HUES48 (cell line): ENCODE measurements around the gene OR1F1.
A peak's percentile ranks its signal among the peaks of the same experiment; 100 is the strongest.

Source experiments
- H3K27ac ChIP-seq: one replicate; pipeline ENCODE4 v1.7.0; 2013; ENCODE audit warnings: low read depth, low read length, inconsistent platforms
- H3K27me3 ChIP-seq: 2 replicates; pipeline ENCODE4 v1.6.1; 2013; ENCODE audit warnings: mild to moderate bottlenecking, low read length; ENCODE audit not compliant: control insufficient read depth, insufficient read depth
- H3K36me3 ChIP-seq: 2 replicates; pipeline ENCODE4 v1.6.1; 2013; ENCODE audit warnings: low read length; ENCODE audit not compliant: control insufficient read depth, insufficient read depth
- H3K4me1 ChIP-seq: 2 replicates; pipeline ENCODE4 v1.6.1; 2013; ENCODE audit warnings: mild to moderate bottlenecking, low read length; ENCODE audit not compliant: control insufficient read depth, insufficient read depth
- H3K4me3 ChIP-seq: 2 replicates; pipeline ENCODE4 v1.5.1; 2013; ENCODE audit warnings: mild to moderate bottlenecking, low read depth, low read length
- H3K9ac ChIP-seq: 2 replicates; pipeline ENCODE4 v1.6.1; 2013; ENCODE audit warnings: mild to moderate bottlenecking, low read depth, low read length, moderate library complexity
- H3K9me3 ChIP-seq: 2 replicates; pipeline ENCODE4 v1.6.1; 2013; ENCODE audit warnings: low read length; ENCODE audit not compliant: control insufficient read depth, insufficient read depth

Gene OR1F1

DNA sequence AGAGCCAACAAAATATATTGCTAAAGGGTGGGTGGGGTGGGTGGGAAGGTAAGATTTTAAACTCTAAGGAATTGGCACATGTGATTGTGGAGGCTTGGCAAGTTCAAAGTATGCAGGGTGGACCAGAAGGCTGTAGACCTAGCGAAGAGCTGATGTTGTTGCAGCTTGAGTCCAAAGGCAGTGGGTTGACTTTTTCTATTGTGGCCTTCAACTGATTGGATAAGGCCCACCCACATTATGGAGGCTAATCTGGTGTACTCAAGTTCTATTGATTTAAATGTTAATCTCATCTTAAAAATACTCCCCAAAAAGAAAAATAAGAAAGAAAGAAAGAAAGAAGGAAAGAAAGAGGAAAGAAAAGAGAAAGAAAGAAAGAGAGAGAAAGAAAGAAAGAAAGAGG lies 24.6 kb downstream of the OR1F1 start:
- no peaks in the 10 kb centered on the region for H3K36me3 ChIP-seq
- H3K9ac ChIP-seq, result no peak overlapping the region
- H3K4me3 ChIP-seq, result no peak overlapping the region
- no peaks in the 10 kb centered on the region for H3K4me1 ChIP-seq
- H3K27ac ChIP-seq, result no peak overlapping the region
- H3K27me3 ChIP-seq, result no peaks in the 10 kb centered on the region
- H3K9me3 ChIP-seq, result peaks cover 30% of the 10 kb centered on the region

DNA sequence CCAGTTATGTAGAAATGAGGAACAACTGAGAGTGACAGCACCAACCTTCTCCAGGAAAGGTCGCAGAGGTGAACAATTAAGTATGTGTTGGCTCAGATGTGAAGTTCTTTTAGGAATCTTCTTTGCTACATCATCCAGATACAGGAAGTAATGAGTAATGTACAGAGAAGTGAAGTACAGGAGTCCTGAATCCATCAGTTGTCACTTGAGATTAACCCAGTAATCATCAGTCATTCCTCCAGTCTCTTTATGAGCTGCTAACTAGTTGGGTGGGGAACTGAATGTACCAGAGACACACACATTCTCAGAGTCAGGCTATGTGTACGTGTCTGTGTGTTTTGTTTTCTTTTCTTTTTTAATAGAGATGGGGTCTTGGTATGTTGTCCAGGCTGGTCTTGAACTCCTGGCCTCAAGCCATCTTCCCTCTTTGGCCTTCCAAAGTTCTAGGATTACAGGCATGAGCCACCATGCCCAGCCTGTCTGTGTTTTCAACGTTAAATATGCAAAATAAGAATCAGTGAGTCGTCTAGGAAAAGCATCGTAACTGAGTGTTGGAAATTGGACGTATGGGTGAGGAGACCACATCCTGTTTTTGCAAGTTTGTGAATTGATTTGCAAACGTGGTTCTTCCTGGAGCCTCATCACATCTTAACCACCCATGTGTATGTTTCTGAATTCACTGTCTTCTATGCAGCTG lies 27.0 kb downstream of the OR1F1 start:
- H3K27ac ChIP-seq, result no peak overlapping the region
- no peak overlapping the region for H3K9ac ChIP-seq
- no peaks in the 10 kb centered on the region for H3K27me3 ChIP-seq
- H3K9me3 ChIP-seq, result peaks cover 24% of the 10 kb centered on the region; the same call in 1 of the 2 replicates
- no peak overlapping the region for H3K4me3 ChIP-seq
- no peaks in the 10 kb centered on the region for H3K36me3 ChIP-seq
- no peaks in the 10 kb centered on the region for H3K4me1 ChIP-seq

DNA sequence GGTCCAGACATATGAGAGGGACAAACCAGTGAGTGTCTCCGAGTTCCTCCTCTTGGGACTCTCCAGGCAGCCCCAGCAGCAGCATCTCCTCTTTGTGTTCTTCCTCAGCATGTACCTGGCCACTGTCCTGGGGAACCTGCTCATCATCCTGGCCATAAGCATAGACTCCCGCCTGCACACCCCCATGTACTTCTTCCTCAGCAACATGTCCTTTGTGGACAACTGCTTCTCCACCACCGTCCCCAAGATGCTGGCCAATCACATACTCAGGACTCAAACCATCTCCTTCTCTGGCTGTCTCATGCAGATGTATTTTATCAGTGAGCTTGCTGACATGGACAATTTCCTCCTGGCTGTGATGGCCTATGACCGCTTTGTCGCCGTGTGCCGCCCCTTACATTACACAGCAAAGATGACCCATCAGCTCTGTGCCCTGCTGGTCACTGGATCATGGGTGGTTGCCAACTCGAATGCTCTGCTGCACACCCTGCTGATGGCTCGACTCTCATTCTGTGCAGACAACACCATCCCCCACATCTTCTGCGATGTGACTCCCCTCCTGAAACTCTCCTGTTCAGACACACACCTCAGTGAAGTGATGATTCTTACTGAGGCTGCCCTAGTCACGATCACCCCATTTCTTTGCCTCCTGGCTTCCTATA lies 27.7 kb downstream of the OR1F1 start:
- H3K9me3 ChIP-seq, result peaks cover 19% of the 10 kb centered on the region; the same call in 1 of the 2 replicates

DNA sequence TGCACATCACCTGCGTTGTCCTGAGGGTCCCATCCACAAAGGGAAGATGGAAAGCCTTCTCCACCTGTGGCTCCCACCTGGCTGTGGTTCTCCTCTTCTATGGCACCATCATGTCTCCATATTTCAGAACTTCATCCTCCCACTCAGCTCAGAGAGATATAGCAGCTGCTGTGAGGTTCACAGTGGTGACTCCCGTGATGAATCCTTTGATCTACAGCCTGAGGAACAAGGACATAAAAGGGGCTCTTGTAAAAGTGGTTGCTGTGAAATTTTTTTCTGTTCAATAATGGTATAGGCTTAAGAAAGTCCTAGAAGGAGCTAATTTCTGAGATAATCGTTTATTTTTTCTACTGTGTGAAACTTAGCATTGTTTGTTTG lies 28.2 kb downstream of the OR1F1 start:
- Histone ChIP-seq H3K4me3 (no peak overlapping the region), H3K36me3 (no peaks in the 10 kb centered on the region), H3K27me3 (no peaks in the 10 kb centered on the region), H3K9me3 (peaks cover 22% of the 10 kb centered on the region; the same call in 1 of the 2 replicates), H3K27ac (no peak overlapping the region), H3K4me1 (no peaks in the 10 kb centered on the region), H3K9ac (no peak overlapping the region)

More for the DNA sequence above, 27.7 kb downstream of the OR1F1 start:
- H3K9ac ChIP-seq, result no peak overlapping the region
- H3K4me3 ChIP-seq, result no peak overlapping the region
- no peaks in the 10 kb centered on the region for H3K4me1 ChIP-seq
- H3K27me3 ChIP-seq, result no peaks in the 10 kb centered on the region
- no peaks in the 10 kb centered on the region for H3K36me3 ChIP-seq
- H3K27ac ChIP-seq, result no peak overlapping the region

DNA sequence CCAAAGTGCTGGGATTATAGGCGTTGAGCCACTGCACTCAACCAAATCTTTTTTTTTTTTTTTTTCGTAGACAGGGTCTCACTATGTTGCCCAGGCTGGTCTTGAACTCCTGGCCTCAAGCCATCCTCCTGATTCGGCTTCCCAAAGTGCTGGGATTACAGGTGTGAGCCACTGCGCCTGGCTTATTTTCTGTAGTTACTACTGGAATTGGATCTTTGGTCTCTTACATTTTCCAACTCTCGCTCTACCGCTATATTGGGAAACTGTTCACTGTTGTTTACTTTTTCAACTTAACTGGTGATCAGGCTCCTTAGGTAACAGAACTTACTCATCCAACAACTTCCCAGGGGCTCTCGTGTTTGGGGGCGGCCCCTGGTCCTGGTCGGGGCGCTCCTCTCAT lies 32.8 kb downstream of the OR1F1 start:
- Histone ChIP-seq H3K4me1 (no peaks in the 10 kb centered on the region), H3K36me3 (peaks cover 26% of the 10 kb centered on the region), H3K9ac (no peak overlapping the region), H3K9me3 (peaks cover 54% of the 10 kb centered on the region), H3K4me3 (no peak overlapping the region), H3K27ac (no peak overlapping the region), H3K27me3 (no peaks in the 10 kb centered on the region)

DNA sequence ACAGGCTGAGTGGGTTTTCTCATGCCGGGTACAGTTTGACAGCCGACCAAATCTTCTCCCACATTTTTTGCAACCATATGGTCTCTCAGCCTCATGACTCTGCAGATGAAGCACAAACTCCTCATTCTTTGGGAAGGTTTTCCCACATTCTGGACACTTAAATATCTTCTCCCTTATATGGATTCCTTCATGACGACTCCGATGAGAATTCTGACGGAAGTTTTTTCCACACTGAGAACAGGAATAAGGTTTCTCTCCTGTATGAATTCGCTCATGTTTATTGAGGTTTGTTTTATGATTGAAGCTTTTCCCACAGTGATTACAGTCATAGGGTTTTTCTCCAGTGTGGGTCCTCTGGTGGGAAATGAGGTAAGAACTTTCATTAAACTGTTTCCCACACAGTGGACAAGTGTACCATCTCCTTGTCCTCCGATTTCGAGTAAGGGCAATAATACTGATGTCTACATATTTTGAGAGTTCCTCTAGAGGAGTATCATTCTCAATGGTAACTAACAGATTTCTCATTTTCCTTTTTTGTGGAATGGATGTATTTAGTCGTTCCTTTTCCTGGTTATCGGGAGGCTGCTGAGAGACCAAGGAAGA lies 36.0 kb downstream of the OR1F1 start:
- Histone ChIP-seq H3K4me3 (no peak overlapping the region), H3K27ac (no peak overlapping the region), H3K9ac (no peak overlapping the region), H3K4me1 (no peaks in the 10 kb centered on the region), H3K36me3 (peaks cover 51% of the 10 kb centered on the region), H3K27me3 (no peaks in the 10 kb centered on the region), H3K9me3 (peaks cover 66% of the 10 kb centered on the region)

DNA sequence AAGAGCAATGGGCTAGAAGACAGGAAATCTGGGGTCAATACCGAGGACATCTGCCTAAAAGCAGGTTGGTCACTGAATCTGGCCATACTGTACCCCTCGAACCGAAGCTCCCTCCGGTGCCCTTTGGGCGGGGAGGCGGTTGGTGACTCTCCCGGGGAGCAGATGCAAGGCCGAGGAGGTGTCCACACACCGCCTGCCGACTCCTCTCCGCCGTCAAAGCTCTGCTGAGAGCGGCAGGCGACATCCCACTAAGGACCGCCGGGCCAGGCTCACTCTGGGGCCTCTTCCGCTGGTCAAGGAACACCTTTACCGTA lies 46.5 kb downstream of the OR1F1 start:
- Histone ChIP-seq H3K9me3 (peaks cover 16% of the 10 kb centered on the region), H3K4me3 (peak overlapping the region; percentile 95), H3K27ac (peak overlapping the region; percentile 92), H3K27me3 (no peaks in the 10 kb centered on the region), H3K36me3 (peaks cover 39% of the 10 kb centered on the region), H3K9ac (peak overlapping the region; percentile 83), H3K4me1 (no peaks in the 10 kb centered on the region)

DNA sequence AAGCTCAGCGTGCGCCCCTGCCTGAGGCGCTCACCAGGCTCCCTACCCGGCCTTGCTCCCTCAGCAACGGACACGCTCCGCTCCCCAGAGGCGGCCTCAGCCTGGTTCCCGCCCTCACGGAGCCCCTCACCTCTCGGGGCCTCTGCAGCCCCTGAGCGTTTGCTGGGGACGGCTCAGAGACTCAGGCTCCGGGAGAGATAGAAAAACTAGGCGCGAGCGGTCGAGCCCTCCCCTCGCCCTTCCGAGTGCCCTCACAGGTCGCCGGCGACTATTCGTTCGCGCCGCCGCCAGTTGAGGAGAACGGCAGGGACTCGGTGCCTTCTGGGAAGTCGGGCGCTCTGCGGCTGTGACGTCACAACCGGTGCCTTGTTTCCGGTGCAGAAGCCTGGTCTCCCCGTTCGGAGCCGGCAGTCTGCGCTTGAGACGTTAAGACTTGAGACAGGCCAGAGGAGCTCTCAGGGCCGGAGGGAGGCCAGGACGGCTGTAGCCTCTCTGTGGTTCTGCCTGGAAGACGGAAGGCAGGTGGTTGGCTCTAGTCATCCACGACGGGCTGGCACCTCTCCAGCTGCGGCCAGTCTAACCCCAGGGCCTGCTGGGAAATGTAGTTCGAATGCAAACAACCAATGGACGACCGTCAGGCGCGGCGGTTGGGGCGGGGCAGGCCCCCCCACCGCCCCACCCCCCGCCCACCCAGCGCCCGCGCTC lies 47.0 kb downstream of the OR1F1 start, which contains the start of gene ZNF200:
Gene ZNF200, minus strand, starts transcription at position 302 of the 705 bp plus-strand sequence. CDS start 1,403 bp downstream, outside the sequence.
- H3K9me3 ChIP-seq, result peaks cover 14% of the 10 kb centered on the region
- peak within 1 kb of the TSS; percentile 83 for H3K9ac ChIP-seq
- H3K27ac ChIP-seq, result peak within 1 kb of the TSS; percentile 92
- H3K4me3 ChIP-seq, result peak within 1 kb of the TSS; percentile 95
- H3K27me3 ChIP-seq, result no peaks in the 10 kb centered on the region
- peaks cover 36% of the 10 kb centered on the region for H3K36me3 ChIP-seq
- H3K4me1 ChIP-seq, result no peaks in the 10 kb centered on the region

DNA sequence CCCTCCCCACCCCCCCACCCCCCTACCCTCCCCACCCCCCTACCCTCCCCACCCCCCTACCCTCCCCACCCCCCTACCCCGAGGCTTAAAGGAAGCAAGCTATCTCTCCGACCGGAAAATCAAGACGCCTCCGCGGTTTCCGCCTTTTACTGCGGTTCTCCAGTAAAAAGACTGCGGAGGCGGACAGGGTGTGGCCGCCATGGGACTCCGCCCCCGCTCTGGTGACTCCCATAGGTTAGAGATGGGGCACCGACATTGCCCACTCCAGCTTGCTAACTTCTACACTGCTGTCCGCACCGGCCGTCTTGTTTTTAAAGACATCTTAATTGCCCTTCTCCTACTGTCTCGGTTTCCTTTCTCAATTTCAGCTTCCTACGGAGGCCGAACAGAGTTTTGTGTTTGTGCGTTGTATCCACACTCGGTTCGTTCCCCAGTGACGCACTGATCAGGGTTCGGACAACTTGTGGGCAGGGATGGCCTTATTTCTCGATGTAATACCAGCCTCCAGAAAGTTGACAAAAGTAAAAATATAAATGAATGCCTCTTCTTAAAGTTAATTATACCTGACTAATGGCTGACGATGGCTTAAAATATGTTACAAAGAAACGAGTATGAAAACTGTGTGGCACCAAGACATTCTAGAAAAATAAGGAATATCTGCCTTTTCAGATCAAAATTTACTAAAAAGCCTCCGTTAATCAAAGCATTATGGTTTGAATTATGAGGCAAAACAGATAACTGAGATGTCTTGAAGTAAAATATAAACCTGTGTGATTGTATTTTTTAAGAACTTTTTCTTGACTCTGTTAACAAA lies 48.1 kb downstream of the OR1F1 start:
- peak overlapping the region; percentile 29 for H3K27ac ChIP-seq

DNA sequence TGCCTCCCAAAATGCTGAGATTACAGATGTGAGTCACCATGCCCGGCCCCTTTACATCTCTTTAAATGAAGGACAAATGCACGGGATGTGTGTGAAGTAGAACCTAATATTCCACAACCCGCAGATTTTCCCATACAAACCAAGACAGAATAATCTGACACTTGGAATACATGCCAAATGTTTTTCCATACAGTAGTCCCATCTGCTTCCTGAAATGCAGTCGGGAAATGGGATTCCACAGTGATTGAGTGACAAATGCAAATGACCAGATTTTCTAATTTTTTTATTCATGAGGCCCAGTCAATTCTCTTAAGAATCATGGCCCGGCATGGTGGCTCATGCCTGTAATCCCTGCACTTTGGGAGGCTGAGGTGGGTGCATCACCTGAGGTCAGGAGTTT lies 53.8 kb downstream of the OR1F1 start:
- H3K36me3 ChIP-seq, result no peaks in the 10 kb centered on the region
- peaks cover 18% of the 10 kb centered on the region for H3K9me3 ChIP-seq
- no peak overlapping the region for H3K4me3 ChIP-seq
- no peak overlapping the region for H3K27ac ChIP-seq
- H3K27me3 ChIP-seq, result no peaks in the 10 kb centered on the region
- no peaks in the 10 kb centered on the region for H3K4me1 ChIP-seq
- H3K9ac ChIP-seq, result no peak overlapping the region

More for the DNA sequence above, 48.1 kb downstream of the OR1F1 start:
- Histone ChIP-seq H3K4me3 (no peak overlapping the region), H3K9me3 (peaks cover 8% of the 10 kb centered on the region; the same call in 1 of the 2 replicates), H3K9ac (no peak overlapping the region), H3K4me1 (no peaks in the 10 kb centered on the region), H3K27me3 (no peaks in the 10 kb centered on the region), H3K36me3 (peaks cover 26% of the 10 kb centered on the region)
